ENCODE measurements around the gene ARHGAP18. TPM values are rescaled to one million over a fixed set of nuclear protein-coding genes. Genes with fewer than 3 reads are reported as not detected.

The ARHGAP18 gene
- total RNA-seq, 1 donor from 2014 or later: 3.8 TPM

DNA sequence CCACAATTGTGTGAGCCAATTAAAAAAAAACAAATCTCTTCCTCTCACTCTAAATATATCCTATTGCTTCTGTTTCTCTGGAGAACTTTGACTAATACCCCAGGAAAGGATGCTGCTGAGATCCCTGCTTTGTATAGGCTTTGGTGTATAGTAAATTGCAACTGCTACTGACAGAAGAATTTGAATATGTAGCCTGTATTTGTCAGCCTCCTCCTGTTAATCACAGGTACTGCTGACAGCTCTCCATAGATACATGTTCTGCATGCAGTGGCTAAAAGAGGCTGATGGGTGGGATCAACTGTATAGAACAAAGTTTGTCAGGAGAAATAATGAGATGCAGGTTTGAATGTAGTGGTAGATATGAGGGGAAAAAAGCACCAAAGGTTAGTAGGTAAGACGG is 95.0 kb downstream of the ARHGAP18 start:
- H3K4me1 Mint-ChIP-seq: peaks cover 3% of the 10 kb centered on the region
- no peak for DNase-seq
- no peaks in the 10 kb centered on the region for H3K27me3 Mint-ChIP-seq
- H3K9me3 Mint-ChIP-seq: peaks cover 3% of the 10 kb centered on the region
- H3K27ac Mint-ChIP-seq: no peak overlapping the region
- intact Hi-C loops (cut with micrococcal nuclease): no loop called here
- no peak overlapping the region for H3K4me3 Mint-ChIP-seq
- peaks cover 10% of the 10 kb centered on the region for H3K36me3 Mint-ChIP-seq (ENCODE audit: low read depth)

DNA sequence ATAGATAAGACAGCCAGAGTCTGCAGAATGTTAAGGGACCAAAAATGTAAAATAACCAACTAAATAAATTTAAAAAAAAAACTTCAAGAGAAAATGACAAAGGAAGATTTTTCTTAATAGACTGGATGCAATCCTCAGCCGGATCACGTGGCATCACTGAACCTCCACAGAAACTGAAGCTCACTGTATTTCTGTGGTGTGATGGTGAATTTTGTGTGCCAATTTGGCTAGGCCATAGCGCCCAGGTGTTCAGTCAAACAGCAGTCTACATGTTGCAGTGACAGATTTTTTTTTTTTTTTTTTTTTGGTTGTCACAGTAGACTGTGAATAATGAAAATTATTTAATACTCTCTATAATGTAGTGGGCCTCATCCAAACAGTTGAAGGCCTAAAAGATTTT is 95.5 kb downstream of the ARHGAP18 start:
- H3K9me3 Mint-ChIP-seq: peaks cover 3% of the 10 kb centered on the region
- no peaks in the 10 kb centered on the region for H3K27me3 Mint-ChIP-seq
- peaks cover 10% of the 10 kb centered on the region for H3K36me3 Mint-ChIP-seq (ENCODE audit: low read depth)
- H3K4me1 Mint-ChIP-seq: peaks cover 3% of the 10 kb centered on the region
- intact Hi-C loops (cut with micrococcal nuclease): no loop called here
- H3K27ac Mint-ChIP-seq: no peak overlapping the region
- no peak overlapping the region for H3K4me3 Mint-ChIP-seq
- DNase-seq: no peak

DNA sequence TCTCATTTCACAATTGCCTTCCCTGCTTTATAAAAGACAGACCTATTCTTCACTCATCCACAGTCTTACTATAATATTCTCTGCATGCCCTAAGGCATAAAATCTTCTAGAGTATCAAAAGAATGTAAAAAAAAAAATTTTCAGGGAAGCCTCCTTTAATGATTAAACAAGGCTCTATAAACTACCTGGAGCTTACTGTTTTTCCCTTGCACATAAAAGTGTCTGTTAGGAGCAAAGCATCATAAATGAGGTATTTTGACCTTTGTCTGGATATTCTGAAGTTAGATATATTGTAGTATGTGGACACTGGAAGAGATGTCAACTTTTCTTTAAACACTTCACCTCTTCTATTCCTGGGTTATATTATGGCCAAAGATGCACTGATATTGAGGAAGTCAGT is 97.5 kb downstream of the ARHGAP18 start:
- peaks cover 2% of the 10 kb centered on the region for H3K4me1 Mint-ChIP-seq
- no peak overlapping the region for H3K4me3 Mint-ChIP-seq
- no peaks in the 10 kb centered on the region for H3K27me3 Mint-ChIP-seq
- H3K36me3 Mint-ChIP-seq (ENCODE audit: low read depth): peaks cover 7% of the 10 kb centered on the region
- no peaks in the 10 kb centered on the region for H3K9me3 Mint-ChIP-seq
- H3K27ac Mint-ChIP-seq: no peak overlapping the region
- no peak for DNase-seq
- intact Hi-C loops (cut with micrococcal nuclease): no loop called here

DNA sequence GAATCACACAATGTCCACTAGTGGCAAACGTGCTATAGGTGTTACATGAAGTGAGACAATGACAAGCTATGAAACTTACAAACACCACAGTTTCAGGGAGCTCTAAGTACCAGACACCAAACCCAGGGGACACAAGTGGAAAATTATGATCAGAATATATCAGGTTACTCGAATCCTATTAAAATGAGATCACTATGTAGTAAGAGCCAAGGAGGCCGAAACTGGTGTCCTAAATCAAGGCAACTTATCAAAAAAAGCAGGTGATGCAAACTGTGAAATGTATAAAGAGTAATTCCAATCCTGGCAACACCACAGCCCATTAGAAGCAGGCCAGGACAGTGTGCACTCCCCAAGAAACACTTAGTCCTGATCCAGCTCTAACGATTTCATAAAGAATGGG is 100.3 kb downstream of the ARHGAP18 start:
- H3K9me3 Mint-ChIP-seq: no peaks in the 10 kb centered on the region
- peaks cover 2% of the 10 kb centered on the region for H3K4me1 Mint-ChIP-seq
- H3K27ac Mint-ChIP-seq: no peak overlapping the region

DNA sequence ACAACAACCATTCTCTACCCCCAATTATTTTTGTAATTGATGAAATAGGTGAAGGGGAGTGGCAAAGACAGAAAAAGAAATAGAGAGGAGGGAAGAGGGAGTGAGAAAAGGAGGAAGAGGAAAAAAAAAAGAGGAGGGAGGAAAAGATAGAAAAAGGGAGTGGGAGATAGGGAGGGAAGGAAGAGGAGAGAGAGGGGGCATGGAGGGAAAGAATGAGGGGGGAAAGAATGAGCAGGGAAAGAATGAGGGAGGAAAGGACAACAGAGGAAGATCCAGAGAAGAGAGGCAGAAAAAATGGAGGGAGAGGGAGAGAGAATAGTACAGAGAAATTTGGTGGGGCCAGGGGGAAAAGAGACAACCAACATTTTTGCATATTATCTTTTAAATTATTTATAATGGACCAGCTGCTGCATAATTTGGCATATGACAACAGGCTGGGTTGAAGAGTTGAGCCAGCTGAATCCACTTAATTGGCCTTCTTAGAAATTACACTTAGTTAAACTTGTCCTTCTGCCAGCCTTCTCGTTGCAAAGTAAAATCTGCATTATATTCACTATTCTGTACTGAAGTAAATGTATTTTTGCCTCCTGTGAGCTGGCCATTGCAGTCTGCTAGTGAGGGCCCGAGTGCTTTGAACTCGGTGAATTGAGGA is 101.0 kb downstream of the ARHGAP18 start:
- H3K27me3 Mint-ChIP-seq: no peaks in the 10 kb centered on the region
- H3K9me3 Mint-ChIP-seq: no peaks in the 10 kb centered on the region
- peaks cover 5% of the 10 kb centered on the region for H3K36me3 Mint-ChIP-seq (ENCODE audit: low read depth)
- H3K4me1 Mint-ChIP-seq: peaks cover 2% of the 10 kb centered on the region
- no peak for DNase-seq
- intact Hi-C loops (cut with micrococcal nuclease): no loop called here
- no peak overlapping the region for H3K27ac Mint-ChIP-seq
- no peak overlapping the region for H3K4me3 Mint-ChIP-seq

More for the DNA sequence above, 100.3 kb downstream of the ARHGAP18 start:
- H3K4me3 Mint-ChIP-seq: no peak overlapping the region
- peaks cover 5% of the 10 kb centered on the region for H3K36me3 Mint-ChIP-seq (ENCODE audit: low read depth)
- DNase-seq: no peak
- no peaks in the 10 kb centered on the region for H3K27me3 Mint-ChIP-seq
- intact Hi-C loops (cut with micrococcal nuclease): no loop called here

- Mint-ChIP-seq H3K36me3 (ENCODE audit: low read depth) (peaks cover 10% of the 10 kb centered on the region), H3K4me1 (peaks cover 2% of the 10 kb centered on the region), H3K4me3 (no peak overlapping the region), H3K9me3 (no peaks in the 10 kb centered on the region), H3K27ac (no peak overlapping the region), H3K27me3 (no peaks in the 10 kb centered on the region)
- DNase-seq: no peak
- intact Hi-C loops (cut with micrococcal nuclease): no loop called here
These were observed 102.3 kb downstream of the ARHGAP18 start for GRCh38 chr6:129607581-129608186.

DNA sequence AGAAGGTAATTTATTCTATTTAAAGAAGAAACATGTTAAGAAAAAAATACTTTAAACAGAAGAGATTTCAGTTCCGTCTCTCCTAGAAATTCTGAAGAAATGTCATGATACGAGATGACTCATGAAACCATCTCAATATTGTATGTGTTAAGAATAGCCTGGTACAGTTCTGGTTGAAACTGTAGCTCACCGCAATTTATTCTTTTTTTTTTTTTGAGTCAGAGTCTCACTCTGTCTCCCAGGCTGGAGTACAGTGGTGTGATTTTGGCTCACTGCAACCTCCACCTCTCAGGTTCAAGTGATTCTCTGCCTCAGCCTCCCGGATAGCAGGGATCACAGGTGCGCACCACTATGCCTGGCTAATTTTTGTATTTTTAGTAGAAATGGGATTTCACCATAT is 103.3 kb downstream of the ARHGAP18 start:
- H3K9me3 Mint-ChIP-seq: no peaks in the 10 kb centered on the region
- intact Hi-C loops (cut with micrococcal nuclease): no loop called here
- H3K36me3 Mint-ChIP-seq (ENCODE audit: low read depth): peaks cover 10% of the 10 kb centered on the region
- H3K27ac Mint-ChIP-seq: no peak overlapping the region
- peaks cover 2% of the 10 kb centered on the region for H3K4me1 Mint-ChIP-seq
- H3K4me3 Mint-ChIP-seq: no peak overlapping the region
- no peak for DNase-seq
- no peaks in the 10 kb centered on the region for H3K27me3 Mint-ChIP-seq

- no peak for DNase-seq
- H3K36me3 Mint-ChIP-seq (ENCODE audit: low read depth): peaks cover 10% of the 10 kb centered on the region
- intact Hi-C loops (cut with micrococcal nuclease): no loop called here
- no peaks in the 10 kb centered on the region for H3K27me3 Mint-ChIP-seq
- H3K9me3 Mint-ChIP-seq: no peaks in the 10 kb centered on the region
- H3K4me1 Mint-ChIP-seq: peaks cover 2% of the 10 kb centered on the region
- H3K27ac Mint-ChIP-seq: no peak overlapping the region
- H3K4me3 Mint-ChIP-seq: no peak overlapping the region
These were observed 104.0 kb downstream of the ARHGAP18 start for GRCh38 chr6:129605967-129606366.

DNA sequence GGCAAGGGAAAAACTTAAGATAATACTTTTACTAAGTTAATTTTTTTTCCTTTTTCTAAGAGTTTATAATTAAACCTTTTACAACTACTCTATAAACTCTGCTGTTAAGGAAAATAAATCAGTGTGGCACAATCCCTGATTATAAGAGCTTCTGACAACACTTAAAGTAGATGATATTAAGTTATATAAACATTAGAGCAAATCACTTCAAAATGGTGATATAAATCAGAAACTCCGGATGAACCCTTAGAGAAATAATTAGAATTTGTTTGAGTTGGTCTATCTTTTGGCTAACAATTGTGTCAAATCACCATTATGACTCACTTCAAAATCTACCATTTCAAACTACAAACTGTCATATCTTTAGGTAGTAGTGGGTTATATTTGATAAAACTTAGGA is 104.9 kb downstream of the ARHGAP18 start:
- Mint-ChIP-seq H3K27me3 (no peaks in the 10 kb centered on the region), H3K36me3 (ENCODE audit: low read depth) (peaks cover 7% of the 10 kb centered on the region), H3K9me3 (no peaks in the 10 kb centered on the region), H3K4me1 (peaks cover 2% of the 10 kb centered on the region), H3K4me3 (no peak overlapping the region), H3K27ac (no peak overlapping the region)
- intact Hi-C loops (cut with micrococcal nuclease): no loop called here
- DNase-seq: no peak

- peaks cover 2% of the 10 kb centered on the region for H3K4me1 Mint-ChIP-seq
- H3K9me3 Mint-ChIP-seq: no peaks in the 10 kb centered on the region
- H3K36me3 Mint-ChIP-seq (ENCODE audit: low read depth): peaks cover 7% of the 10 kb centered on the region
- intact Hi-C loops (cut with micrococcal nuclease): no loop called here
- H3K27me3 Mint-ChIP-seq: no peaks in the 10 kb centered on the region
- no peak overlapping the region for H3K4me3 Mint-ChIP-seq
- no peak overlapping the region for H3K27ac Mint-ChIP-seq
- DNase-seq: no peak
These were observed 105.7 kb downstream of the ARHGAP18 start for GRCh38 chr6:129604321-129604720.

DNA sequence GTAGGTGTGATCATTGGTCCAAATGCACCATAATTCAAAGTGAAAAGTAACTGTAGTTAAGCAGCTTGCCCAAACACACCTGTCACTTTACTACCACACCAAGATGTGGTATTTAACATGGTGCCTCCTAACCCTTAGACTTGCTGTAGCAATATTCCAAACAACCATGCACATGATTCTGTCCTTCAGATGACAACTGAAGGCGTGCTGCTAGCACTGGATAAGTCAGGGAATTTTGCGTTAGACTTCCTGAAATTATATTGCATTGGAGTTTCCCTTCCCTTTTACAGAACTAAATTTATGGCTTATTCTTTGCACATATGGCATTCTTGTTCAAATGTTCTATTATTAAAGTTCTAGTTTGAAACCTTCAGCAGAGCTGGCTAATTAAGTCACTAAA is 106.2 kb downstream of the ARHGAP18 start:
- no peak overlapping the region for H3K27ac Mint-ChIP-seq
- peaks cover 3% of the 10 kb centered on the region for H3K4me1 Mint-ChIP-seq
- H3K27me3 Mint-ChIP-seq: no peaks in the 10 kb centered on the region
- no peaks in the 10 kb centered on the region for H3K9me3 Mint-ChIP-seq
- no peak for DNase-seq
- intact Hi-C loops (cut with micrococcal nuclease): no loop called here
- H3K36me3 Mint-ChIP-seq (ENCODE audit: low read depth): peaks cover 7% of the 10 kb centered on the region
- no peak overlapping the region for H3K4me3 Mint-ChIP-seq

- no peaks in the 10 kb centered on the region for H3K27me3 Mint-ChIP-seq
- no peak overlapping the region for H3K4me3 Mint-ChIP-seq
- no peaks in the 10 kb centered on the region for H3K9me3 Mint-ChIP-seq
- H3K4me1 Mint-ChIP-seq: peaks cover 1% of the 10 kb centered on the region
- intact Hi-C loops (cut with micrococcal nuclease): no loop called here
- no peak overlapping the region for H3K27ac Mint-ChIP-seq
- DNase-seq: no peak
- peaks cover 5% of the 10 kb centered on the region for H3K36me3 Mint-ChIP-seq (ENCODE audit: low read depth)
These were observed 108.7 kb downstream of the ARHGAP18 start for GRCh38 chr6:129601323-129601722.

DNA sequence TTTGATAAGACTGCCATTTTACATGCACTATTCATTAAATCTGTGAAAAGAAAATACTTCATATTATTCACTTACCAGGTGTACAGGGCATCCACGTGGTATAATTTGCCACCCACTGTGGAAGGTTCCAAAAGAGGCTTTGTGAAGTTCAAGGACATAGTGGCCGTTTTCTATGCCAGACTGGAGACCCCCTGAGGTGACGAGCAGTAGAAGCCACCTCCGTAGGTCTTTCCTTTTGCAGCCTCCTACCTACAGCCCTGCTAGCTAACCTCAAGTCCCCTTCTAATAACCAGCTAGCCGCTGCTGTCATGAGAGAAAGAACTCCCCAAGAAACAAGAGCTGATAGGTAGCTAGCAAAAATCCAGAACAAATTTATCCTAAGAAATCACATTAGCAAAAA is 110.5 kb downstream of the ARHGAP18 start:
- no peak overlapping the region for H3K4me3 Mint-ChIP-seq
- H3K27me3 Mint-ChIP-seq: no peaks in the 10 kb centered on the region
- H3K36me3 Mint-ChIP-seq (ENCODE audit: low read depth): peaks cover 5% of the 10 kb centered on the region
- intact Hi-C loops (cut with micrococcal nuclease): loop anchor here (2.0 kb wide), 2 partner anchors 73 to 421 kb away; no protein-coding TSS in a partner anchor
- no peak overlapping the region for H3K27ac Mint-ChIP-seq
- H3K4me1 Mint-ChIP-seq: peaks cover 1% of the 10 kb centered on the region
- no peaks in the 10 kb centered on the region for H3K9me3 Mint-ChIP-seq
- DNase-seq: no peak

GRCh38 chr6:129598244-129599187 is 111.5 kb downstream of the ARHGAP18 start:
- Mint-ChIP-seq H3K9me3 (no peaks in the 10 kb centered on the region), H3K27ac (no peak overlapping the region)

More at GRCh38 chr6:129598244-129599187, 111.5 kb downstream of the ARHGAP18 start:
- peak; percentile 84 for DNase-seq
- Mint-ChIP-seq H3K4me3 (no peak overlapping the region), H3K27me3 (no peaks in the 10 kb centered on the region), H3K4me1 (peaks cover 1% of the 10 kb centered on the region), H3K36me3 (ENCODE audit: low read depth) (peaks cover 4% of the 10 kb centered on the region)
- intact Hi-C loops (cut with micrococcal nuclease): loop anchor here (1.0 to 2.0 kb wide), 5 partner anchors 74 to 422 kb away; no protein-coding TSS in a partner anchor

Data from activated CD4-positive, alpha-beta T cell treated with anti-CD3 and anti-CD28 coated beads, Interleukin-2, amount 10 ng/mL, durations not matched to agents 24 days and 14 days (primary cell).